SH-SY5Y (cell line): ENCODE results near the gene RBM5.

ENCODE experiments used
- GATA2 ChIP-seq: IDR thresholded peaks from 2 replicates; pipeline ENCODE4 v1.6.1; 2011; ENCODE audit warnings: mild to moderate bottlenecking, low read depth, low read length
- GATA3 ChIP-seq: IDR thresholded peaks from 2 replicates; pipeline ENCODE4 v1.6.1; 2011; ENCODE audit warnings: low read depth, mild to moderate bottlenecking, low read length, moderate library complexity

Gene RBM5

DNA sequence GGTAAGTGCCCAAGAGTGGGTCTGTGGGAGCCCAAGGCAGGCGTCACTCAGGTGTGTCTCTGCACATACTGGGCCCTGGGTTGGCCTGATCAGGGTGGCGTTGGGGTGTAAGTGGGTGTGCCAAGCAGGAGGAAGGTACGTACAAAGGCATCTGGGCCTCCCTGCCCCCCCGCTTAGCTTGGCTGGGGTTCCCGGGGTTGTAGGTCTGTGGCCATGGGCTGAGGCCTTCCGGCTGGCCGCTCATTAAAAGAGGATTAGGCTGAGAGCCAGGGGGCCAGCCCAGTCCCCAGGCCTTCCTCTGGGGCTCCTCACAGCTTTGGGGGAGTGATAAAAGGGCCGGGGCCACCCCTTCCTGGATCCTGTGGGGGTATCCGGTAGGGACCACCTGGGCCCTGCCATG lies 79.7 kb downstream of the RBM5 start:
- TF ChIP-seq GATA2 (no peak), GATA3 (no peak)
